ENCODE data around the gene JHY. TPM values are rescaled to one million over a fixed set of nuclear protein-coding genes. Genes with fewer than 3 reads are reported as not detected.

Gene JHY
- total and polyA plus RNA-seq, 2 of the 8 experiments (the other 6 are each of a cell fraction or from before 2014, with no cell fraction given), result 0.29 to 0.91 TPM

DNA sequence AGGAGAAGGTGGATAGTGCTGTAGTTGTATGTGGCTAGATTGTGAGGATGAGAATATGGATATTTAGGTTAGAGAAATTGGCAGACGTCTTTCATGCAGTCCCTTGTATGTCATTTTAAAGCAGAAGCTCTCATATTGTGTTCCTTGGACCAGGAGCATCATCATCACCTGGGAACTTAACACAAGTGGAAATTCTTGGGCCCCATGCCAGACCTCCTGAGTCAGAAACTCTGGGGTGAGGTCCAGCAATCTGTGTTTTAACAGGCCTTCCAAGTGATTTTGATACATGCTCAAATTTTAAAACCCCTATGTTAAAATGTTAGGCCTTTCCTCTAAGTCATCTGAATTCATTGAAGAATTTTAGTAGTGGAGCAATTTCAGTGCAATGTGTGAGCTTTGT is 34.8 kb downstream of the JHY start (continued):
- TF ChIP-seq, protein P1, sequence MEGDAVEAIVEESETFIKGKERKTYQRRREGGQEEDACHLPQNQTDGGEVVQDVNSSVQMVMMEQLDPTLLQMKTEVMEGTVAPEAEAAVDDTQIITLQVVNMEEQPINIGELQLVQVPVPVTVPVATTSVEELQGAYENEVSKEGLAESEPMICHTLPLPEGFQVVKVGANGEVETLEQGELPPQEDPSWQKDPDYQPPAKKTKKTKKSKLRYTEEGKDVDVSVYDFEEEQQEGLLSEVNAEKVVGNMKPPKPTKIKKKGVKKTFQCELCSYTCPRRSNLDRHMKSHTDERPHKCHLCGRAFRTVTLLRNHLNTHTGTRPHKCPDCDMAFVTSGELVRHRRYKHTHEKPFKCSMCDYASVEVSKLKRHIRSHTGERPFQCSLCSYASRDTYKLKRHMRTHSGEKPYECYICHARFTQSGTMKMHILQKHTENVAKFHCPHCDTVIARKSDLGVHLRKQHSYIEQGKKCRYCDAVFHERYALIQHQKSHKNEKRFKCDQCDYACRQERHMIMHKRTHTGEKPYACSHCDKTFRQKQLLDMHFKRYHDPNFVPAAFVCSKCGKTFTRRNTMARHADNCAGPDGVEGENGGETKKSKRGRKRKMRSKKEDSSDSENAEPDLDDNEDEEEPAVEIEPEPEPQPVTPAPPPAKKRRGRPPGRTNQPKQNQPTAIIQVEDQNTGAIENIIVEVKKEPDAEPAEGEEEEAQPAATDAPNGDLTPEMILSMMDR (IDR thresholded peaks at IDR 0.05; ENCODE audit: control extremely low read depth in 1 of 3, insufficient read depth in 1 of 3, low read depth in 1 of 3, low read length in 3 of 3), result no peak
- TF ChIP-seq SRF (IDR thresholded peaks at IDR 0.05; ENCODE audit: low read depth, low read length) (no peak), KDM4A (IDR thresholded peaks at IDR 0.05; ENCODE audit: low read depth, low read length, severe bottlenecking) (no peak), GTF2F1 (IDR thresholded peaks at IDR 0.05; ENCODE audit: borderline replicate concordance, low read depth, low read length) (no peak), MAFK (IDR thresholded peaks at IDR 0.05; ENCODE audit: low read depth, low read length) (no peak), NANOG (IDR thresholded peaks at IDR 0.05; ENCODE audit: insufficient read depth, low read depth, low read length, poor library complexity, severe bottlenecking) (no peak), CTBP2 (IDR thresholded peaks at IDR 0.05; ENCODE audit: borderline replicate concordance, insufficient read depth, insufficient read length, low read length) (no peak)
- TF ChIP-seq, protein P2, sequence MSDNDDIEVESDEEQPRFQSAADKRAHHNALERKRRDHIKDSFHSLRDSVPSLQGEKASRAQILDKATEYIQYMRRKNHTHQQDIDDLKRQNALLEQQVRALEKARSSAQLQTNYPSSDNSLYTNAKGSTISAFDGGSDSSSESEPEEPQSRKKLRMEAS (IDR thresholded peaks at IDR 0.05), result no peak

Measured in H1 (cell line).